GM12875 (cell line): ENCODE measurements around the gene NPB.

Experiments used
- H3K4me3 ChIP-seq: one replicate; pipeline ENCODE4 v1.5.1; 2011; ENCODE audit warnings: low read depth, low read length, control low read depth
- CTCF ChIP-seq: IDR thresholded peaks from 2 replicates; pipeline ENCODE4 v1.5.1; 2011; ENCODE audit warnings: low read depth, mild to moderate bottlenecking, control low read depth, inconsistent platforms, low read length, moderate library complexity, borderline replicate concordance; ENCODE audit not compliant: insufficient read depth

NPB gene

GRCh38 chr17:81871387-81872230 is 30.4 kb upstream of the NPB start:
- TF ChIP-seq CTCF = peak; percentile 35; the same call in 1 of the 2 replicates
- peak overlapping the region; percentile 81 for H3K4me3 ChIP-seq

- H3K4me3 ChIP-seq = no peak overlapping the region
- no peak for TF ChIP-seq CTCF
These were observed 24.5 kb upstream of the NPB start for GRCh38 chr17:81877569-81877968.

- no peak overlapping the region for H3K4me3 ChIP-seq
- no peak for TF ChIP-seq CTCF
These were observed 23.7 kb upstream of the NPB start for GRCh38 chr17:81878294-81878693.

- H3K4me3 ChIP-seq = no peak overlapping the region
- TF ChIP-seq CTCF = no peak
These were observed 22.9 kb upstream of the NPB start for GRCh38 chr17:81879121-81879520.

GRCh38 chr17:81884520-81884919 is 17.5 kb upstream of the NPB start:
- no peak for TF ChIP-seq CTCF
- no peak overlapping the region for H3K4me3 ChIP-seq

GRCh38 chr17:81884968-81885367 is 17.1 kb upstream of the NPB start:
- TF ChIP-seq CTCF = no peak
- no peak overlapping the region for H3K4me3 ChIP-seq

- no peak overlapping the region for H3K4me3 ChIP-seq
- TF ChIP-seq CTCF = no peak
These were observed 16.6 kb upstream of the NPB start for GRCh38 chr17:81885454-81885853.
